Immature natural killer cell (primary cell): ENCODE data around the gene NXPH4. TPM values are rescaled to one million over a fixed set of nuclear protein-coding genes. Genes with fewer than 3 reads are reported as not detected.

ENCODE experiments used
- DNase-seq, 3 donors: peaks; one replicate each; pipeline ENCODE4 v3.0.0; 2022; ENCODE audit warnings: mixed read lengths in 1 of 3
- H3K27ac Mint-ChIP-seq, 6 donors: one replicate each; pipeline ENCODE4 v1.8.0; 2020; ENCODE audit warnings: mixed read lengths in 6 of 6, mild to moderate bottlenecking in 5 of 6, inconsistent platforms in 4 of 6, moderate library complexity in 3 of 6
- H3K27me3 Mint-ChIP-seq, 3 donors: one replicate each; pipeline ENCODE4 v1.8.0; 2020 to 2021; ENCODE audit warnings: low read depth in 3 of 3, mild to moderate bottlenecking in 3 of 3, mixed read lengths in 3 of 3, moderate library complexity in 3 of 3, inconsistent platforms in 1 of 3
- H3K36me3 Mint-ChIP-seq, 3 donors: one replicate each; pipeline ENCODE4 v1.8.0; 2020; ENCODE audit warnings: mixed read lengths in 3 of 3, inconsistent platforms in 2 of 3, mild to moderate bottlenecking in 2 of 3
- H3K4me1 Mint-ChIP-seq, 2 donors: one replicate each; pipeline ENCODE4 v1.8.0; 2020; ENCODE audit warnings: inconsistent platforms in 2 of 2, mild to moderate bottlenecking in 2 of 2, mixed read lengths in 2 of 2, moderate library complexity in 1 of 2
- H3K4me3 Mint-ChIP-seq, 5 donors: one replicate each; pipeline ENCODE4 v1.8.0; 2020; ENCODE audit warnings: mild to moderate bottlenecking in 5 of 5, mixed read lengths in 5 of 5, inconsistent platforms in 3 of 5, moderate library complexity in 3 of 5
- H3K9me3 Mint-ChIP-seq, 6 donors: one replicate each; pipeline ENCODE4 v1.8.0; 2020; ENCODE audit warnings: mild to moderate bottlenecking in 6 of 6, mixed read lengths in 6 of 6, inconsistent platforms in 4 of 6, moderate library complexity in 3 of 6
- polyA plus RNA-seq, 3 donors: library from polyadenylated mRNA; unstranded; fragments of 300-500 nt; fragmentation: Illumina TruSeq; gene quantifications; one replicate each; pipeline ENCODE4 v1.2.3, GENCODE V29; 2021

Gene NXPH4
- polyA plus RNA-seq, 3 donors from 2014 or later: not detected

- Mint-ChIP-seq H3K27me3 (peaks cover 31 to 37% (median 36%) of the 10 kb centered on the region in 3 donors), H3K9me3 (no peaks in the 10 kb centered on the region), H3K36me3 (peaks cover 16 to 21% (median 17%) of the 10 kb centered on the region in 3 donors), H3K4me1 (peaks cover 49 to 56% of the 10 kb centered on the region in 2 donors), H3K27ac (peak overlapping the region in 1 of 6 donors; percentile 67), H3K4me3 (peak overlapping the region; percentile 40 to 72 (median 68))
- no peak for DNase-seq
These were observed 21.0 kb downstream of the NXPH4 start for GRCh38 chr12:57237596-57237931.

DNA sequence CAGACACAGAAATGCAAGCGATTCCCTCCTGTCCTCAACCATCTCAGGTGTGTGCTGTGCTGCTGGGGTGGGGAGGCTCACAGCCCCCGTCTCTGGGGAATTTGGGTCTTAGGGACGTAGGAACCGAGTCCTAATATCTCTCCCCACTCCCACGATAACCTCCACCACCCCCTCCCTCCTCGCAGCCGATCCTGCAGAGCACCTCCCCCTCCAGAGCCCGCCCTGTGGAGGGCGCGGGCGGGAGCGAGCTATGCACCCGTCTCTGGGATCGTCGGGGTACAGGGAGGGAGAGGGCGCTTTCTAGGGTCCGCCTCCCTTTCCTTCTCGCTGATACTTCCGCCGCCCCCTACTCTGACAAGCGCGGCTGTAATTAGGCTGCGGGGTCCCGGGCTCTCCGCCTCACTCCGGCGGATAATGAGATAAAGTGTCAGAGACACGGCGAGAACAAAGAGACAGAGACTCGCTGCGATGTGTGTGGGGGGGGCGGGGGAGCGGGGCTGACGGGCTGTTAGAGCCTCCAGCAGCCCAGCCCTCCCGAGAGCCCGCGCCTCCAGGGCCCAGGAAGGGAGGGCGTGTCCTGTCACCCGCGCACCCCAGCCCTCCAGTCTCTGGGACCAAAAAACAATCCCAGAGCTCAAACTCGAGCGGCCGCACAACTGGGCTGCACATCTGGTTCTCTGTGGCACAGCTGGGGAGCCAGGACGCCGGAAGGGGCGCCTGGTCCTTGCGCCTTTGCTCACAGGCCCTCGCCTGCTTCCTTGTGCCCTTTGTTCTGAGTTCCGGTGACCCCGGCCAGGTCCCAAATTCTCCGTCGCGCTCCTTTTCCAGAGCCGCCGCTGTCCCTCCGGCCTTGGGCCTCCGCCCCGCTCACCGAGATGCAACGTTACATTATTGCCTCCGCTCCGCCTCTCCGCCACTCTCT is 21.6 kb downstream of the NXPH4 start:
- H3K27me3 Mint-ChIP-seq: peaks cover 31 to 41% (median 40%) of the 10 kb centered on the region in 3 donors
- DNase-seq: no peak
- no peak overlapping the region for H3K27ac Mint-ChIP-seq
- no peaks in the 10 kb centered on the region for H3K9me3 Mint-ChIP-seq
- peak overlapping the region; percentile 81 to 91 (median 86) for H3K4me3 Mint-ChIP-seq
- peaks cover 55 to 63% of the 10 kb centered on the region in 2 donors for H3K4me1 Mint-ChIP-seq
- H3K36me3 Mint-ChIP-seq: peaks cover 12 to 17% (median 12%) of the 10 kb centered on the region in 3 donors

DNA sequence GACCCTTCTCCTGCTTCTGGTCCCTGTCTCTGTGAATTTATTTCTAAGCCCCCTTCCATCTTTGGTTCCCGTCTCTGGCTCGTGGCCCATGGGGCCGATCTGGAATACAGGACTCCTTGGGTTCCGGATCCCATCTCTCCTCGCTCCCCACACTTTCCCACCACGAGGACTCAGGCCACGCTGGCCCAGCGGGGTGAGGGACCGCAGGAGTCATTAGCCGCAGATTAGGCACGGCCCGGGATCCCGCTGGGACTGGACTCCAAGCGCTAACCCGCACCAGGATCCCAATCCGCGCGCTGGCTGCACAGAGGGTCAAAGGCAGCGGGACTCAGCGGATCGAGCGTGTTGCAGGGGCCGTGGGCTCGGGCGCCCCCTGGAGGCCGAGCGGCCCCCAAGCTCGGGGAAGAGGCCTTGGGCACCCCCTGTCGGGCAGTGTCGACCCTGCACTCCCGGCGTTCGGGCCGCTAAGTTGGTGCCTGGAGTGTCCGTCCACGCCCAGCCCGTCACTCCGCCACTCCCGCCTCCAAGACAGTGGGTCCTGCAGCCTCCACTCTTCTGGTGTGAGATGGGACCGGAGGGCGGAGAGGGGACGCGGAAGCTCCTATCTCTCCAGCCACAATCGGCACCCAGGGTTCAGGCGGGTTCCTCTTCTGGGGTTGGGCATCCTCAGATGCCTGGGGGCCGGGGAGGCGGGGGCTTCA is 22.4 kb downstream of the NXPH4 start:
- H3K36me3 Mint-ChIP-seq: peaks cover 7 to 11% (median 8%) of the 10 kb centered on the region in 3 donors
- DNase-seq: peak; percentile 86 to 88 (median 87)
- peaks cover 34 to 46% (median 46%) of the 10 kb centered on the region in 3 donors for H3K27me3 Mint-ChIP-seq
- peaks cover 60 to 71% of the 10 kb centered on the region in 2 donors for H3K4me1 Mint-ChIP-seq
- H3K9me3 Mint-ChIP-seq: no peaks in the 10 kb centered on the region
- H3K4me3 Mint-ChIP-seq: peak overlapping the region; percentile 81 to 91 (median 86)
- H3K27ac Mint-ChIP-seq: no peak overlapping the region

- Mint-ChIP-seq H3K27ac (peak overlapping the region in 1 of 6 donors; percentile 77), H3K9me3 (no peaks in the 10 kb centered on the region), H3K4me1 (peaks cover 66 to 73% of the 10 kb centered on the region in 2 donors), H3K27me3 (peaks cover 34 to 49% (median 48%) of the 10 kb centered on the region in 3 donors), H3K4me3 (peak overlapping the region; percentile 81 to 91 (median 86)), H3K36me3 (peaks cover 1 to 4% (median 2%) of the 10 kb centered on the region in 3 donors)
- DNase-seq: no peak
These were observed 23.0 kb downstream of the NXPH4 start for GRCh38 chr12:57239587-57240065.

DNA sequence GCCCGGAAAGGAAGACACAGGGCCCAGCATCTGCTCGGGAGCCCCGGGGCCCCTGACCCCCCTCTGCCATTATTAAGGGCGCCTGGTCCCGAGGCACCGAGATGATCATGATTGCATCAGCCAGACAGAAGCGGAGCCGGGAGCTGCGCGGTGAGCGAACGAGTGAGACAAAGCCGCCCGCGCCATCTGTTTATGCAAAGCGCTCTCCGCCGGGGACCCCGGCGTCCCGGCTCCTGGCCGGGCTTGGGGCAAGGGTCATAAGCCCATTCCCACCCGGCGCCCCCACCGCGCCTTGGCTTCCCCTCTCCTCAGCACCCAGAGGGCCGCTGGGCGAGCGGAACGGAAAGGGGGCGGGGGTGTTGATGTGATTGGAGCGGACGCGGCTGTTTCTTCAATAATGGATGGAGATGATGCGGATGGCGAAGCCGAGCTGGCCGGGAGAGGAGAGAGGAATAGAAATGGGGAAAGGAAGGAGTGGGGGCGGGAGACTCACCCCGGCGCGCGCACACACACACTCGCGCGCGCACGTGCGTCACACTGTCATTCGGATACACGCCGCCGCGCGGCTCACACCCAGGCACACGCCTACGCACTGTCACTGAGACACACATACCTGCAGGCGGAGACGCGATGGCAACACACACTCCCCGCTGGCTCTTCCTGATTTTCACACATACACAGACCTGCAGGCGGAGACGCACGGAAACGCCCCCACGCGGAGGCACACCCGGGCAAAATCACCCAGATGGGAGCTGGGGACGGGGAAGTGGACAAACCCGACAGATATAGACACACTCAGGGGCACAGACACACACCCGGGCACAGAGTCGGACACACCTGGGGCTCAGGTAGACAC is 23.7 kb downstream of the NXPH4 start:
- peaks cover 0 to 3% (median 0%) of the 10 kb centered on the region in 3 donors for H3K36me3 Mint-ChIP-seq
- peaks cover 34 to 49% (median 48%) of the 10 kb centered on the region in 3 donors for H3K27me3 Mint-ChIP-seq
- peaks cover 66 to 73% of the 10 kb centered on the region in 2 donors for H3K4me1 Mint-ChIP-seq
- peak overlapping the region; percentile 81 to 91 (median 86) for H3K4me3 Mint-ChIP-seq
- DNase-seq: peak in 2 of 3 donors; percentile 48 to 49
- peak overlapping the region in 4 of 6 donors; percentile 47 to 70 (median 53) for H3K27ac Mint-ChIP-seq
- H3K9me3 Mint-ChIP-seq: no peaks in the 10 kb centered on the region

DNA sequence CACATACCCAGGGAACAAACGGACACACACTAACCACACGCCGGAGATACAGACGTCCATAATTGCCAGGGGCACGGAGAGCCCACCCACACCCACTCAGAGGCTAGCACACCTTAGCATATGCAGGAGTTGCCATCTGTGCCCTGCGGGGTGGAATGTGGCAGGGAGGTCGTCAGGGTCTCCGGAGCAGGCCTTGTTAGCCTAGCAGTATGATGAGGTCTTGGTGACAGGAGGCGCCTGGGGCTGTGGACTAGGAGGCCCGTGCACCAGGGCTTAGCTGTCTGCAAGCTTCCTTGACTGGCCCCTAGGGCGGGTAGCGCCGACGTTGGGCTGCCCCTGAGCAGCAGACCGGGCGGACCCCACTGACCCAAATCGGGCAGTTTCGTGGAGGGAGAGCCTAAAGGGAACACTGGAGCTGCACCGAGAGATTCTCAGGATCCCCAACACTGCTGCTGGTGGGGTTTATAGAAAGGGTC is 24.4 kb downstream of the NXPH4 start:
- DNase-seq: no peak
- no peaks in the 10 kb centered on the region for H3K9me3 Mint-ChIP-seq
- H3K36me3 Mint-ChIP-seq: no peaks in the 10 kb centered on the region
- peak overlapping the region in 3 of 6 donors; percentile 47 to 70 (median 56) for H3K27ac Mint-ChIP-seq
- peak overlapping the region; percentile 81 to 91 (median 86) for H3K4me3 Mint-ChIP-seq
- H3K27me3 Mint-ChIP-seq: peaks cover 31 to 49% (median 48%) of the 10 kb centered on the region in 3 donors
- H3K4me1 Mint-ChIP-seq: peaks cover 64 to 72% of the 10 kb centered on the region in 2 donors

- DNase-seq: no peak
- no peak overlapping the region for H3K27ac Mint-ChIP-seq
These were observed 25.1 kb downstream of the NXPH4 start for GRCh38 chr12:57241402-57242310.

GRCh38 chr12:57242329-57242690 is 25.7 kb downstream of the NXPH4 start:
- Mint-ChIP-seq H3K27me3 (peaks cover 27 to 45% (median 40%) of the 10 kb centered on the region in 3 donors), H3K4me3 (peak overlapping the region; percentile 42 to 69 (median 57)), H3K36me3 (peaks cover 0 to 4% (median 0%) of the 10 kb centered on the region in 3 donors), H3K9me3 (no peaks in the 10 kb centered on the region), H3K4me1 (peaks cover 58 to 66% of the 10 kb centered on the region in 2 donors), H3K27ac (no peak overlapping the region)
- no peak for DNase-seq

More at GRCh38 chr12:57241402-57242310, 25.1 kb downstream of the NXPH4 start:
- Mint-ChIP-seq H3K27me3 (peaks cover 32 to 46% (median 45%) of the 10 kb centered on the region in 3 donors), H3K9me3 (no peaks in the 10 kb centered on the region), H3K4me3 (peak overlapping the region; percentile 35 to 69 (median 57)), H3K4me1 (peaks cover 62 to 68% of the 10 kb centered on the region in 2 donors), H3K36me3 (peaks cover 0 to 1% (median 0%) of the 10 kb centered on the region in 3 donors)

DNA sequence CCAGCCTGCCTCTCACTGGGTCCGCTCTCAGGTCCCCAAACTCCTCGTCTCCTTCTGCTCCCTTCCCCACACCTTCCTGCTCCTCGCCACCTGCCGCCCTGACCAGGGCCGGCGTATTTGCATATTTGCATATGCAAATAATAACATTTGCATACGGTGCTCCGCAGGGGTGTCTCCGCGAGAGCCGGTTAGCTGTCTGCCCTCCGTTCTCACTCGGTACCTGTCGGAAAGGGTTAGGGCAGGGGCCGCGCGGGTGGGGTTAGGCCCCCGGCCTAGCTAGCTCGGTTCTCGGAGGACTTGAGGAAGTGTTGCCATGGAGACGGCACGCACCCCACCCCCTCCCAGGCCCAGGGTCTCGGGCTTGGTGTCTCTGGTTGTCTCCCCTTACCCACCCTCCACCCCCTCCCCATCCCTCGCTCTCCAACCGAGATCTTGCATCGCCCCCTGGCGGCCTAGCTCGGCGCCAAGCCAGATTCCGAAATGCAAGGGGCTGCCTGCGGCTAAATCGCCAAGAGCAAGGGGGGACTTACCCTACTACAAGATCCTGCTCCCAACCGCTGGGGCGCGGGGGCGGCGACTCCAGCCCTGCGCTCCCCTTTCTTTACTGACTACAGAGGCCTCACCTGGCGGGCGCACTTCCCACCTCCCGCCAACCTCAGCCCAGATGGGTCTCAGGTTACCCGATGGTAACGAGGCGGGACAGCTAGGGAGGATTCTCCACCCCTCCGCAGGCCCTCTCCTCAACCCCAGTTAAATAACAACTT is 26.3 kb downstream of the NXPH4 start:
- H3K4me1 Mint-ChIP-seq: peaks cover 54 to 61% of the 10 kb centered on the region in 2 donors
- H3K36me3 Mint-ChIP-seq: peaks cover 0 to 4% (median 0%) of the 10 kb centered on the region in 3 donors
- no peaks in the 10 kb centered on the region for H3K9me3 Mint-ChIP-seq
- peak overlapping the region in 2 of 6 donors; percentile 11 to 35 for H3K27ac Mint-ChIP-seq
- H3K27me3 Mint-ChIP-seq: peaks cover 25 to 43% (median 39%) of the 10 kb centered on the region in 3 donors
- peak in 1 of 3 donors; percentile 46 for DNase-seq
- H3K4me3 Mint-ChIP-seq: peak overlapping the region; percentile 52 to 81 (median 68)

DNA sequence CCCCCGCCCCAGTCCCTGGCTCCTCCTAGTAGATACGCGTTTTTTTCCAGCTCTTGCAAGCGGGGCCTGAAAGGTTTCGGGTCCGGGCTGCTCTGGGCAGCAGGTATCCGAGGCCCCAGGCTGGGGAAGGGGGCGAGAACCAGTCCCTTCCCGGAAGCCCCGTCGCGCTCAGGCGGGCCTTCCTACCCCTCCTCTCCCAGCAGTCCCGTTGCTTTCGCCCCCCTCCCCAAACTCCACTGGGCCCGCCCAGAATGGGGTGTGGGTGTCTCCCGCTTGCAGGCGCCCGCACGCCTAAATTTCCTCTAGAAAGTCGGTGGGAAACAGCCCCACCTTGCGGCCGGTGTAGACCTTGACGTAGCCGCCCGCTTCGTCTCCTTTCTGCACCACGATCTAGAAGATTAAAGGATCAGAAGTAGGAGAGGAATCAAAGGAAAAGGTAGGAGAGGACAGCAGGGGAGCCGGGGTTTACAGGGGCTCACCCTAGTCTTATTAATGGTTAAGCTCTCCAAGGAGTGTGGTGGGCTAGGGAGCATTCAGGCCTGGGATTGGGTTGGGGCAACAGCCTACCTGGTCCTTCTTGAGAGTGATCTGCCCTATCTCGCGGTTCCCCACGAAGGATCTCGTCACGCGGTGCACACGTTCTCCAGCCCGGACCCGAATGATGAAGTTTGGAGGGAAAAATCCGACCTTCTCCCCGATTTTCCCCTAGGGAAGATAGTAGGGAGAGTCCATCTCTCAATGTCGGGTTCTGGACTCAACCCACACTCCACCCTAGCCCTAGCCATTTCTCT is 27.1 kb downstream of the NXPH4 start:
- peak; percentile 63 to 69 (median 68) for DNase-seq
- Mint-ChIP-seq H3K4me1 (peaks cover 49 to 55% of the 10 kb centered on the region in 2 donors), H3K27me3 (peaks cover 25 to 40% (median 35%) of the 10 kb centered on the region in 3 donors), H3K36me3 (peaks cover 0 to 6% (median 0%) of the 10 kb centered on the region in 3 donors), H3K27ac (peak overlapping the region in 1 of 6 donors; percentile 64), H3K9me3 (no peaks in the 10 kb centered on the region), H3K4me3 (peak overlapping the region; percentile 69 to 81 (median 79))

DNA sequence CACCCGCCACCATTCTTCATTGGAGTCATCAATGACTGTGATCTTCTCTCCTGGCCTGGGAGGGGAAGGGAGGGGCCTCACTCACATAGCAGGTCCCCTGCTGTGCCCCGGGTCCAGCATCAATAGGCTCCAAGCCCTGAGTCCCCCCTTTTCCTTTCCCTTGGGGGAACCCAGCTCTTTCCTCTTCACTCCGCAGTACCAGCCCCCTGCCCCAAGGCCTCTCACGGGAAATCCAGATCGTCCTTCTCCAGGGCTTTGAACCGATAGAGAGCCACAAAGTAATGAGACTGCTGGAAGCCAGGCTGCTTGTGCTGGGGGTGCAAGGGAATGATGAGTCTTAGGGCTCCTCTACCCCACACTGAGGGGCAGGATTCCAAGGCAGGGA is 27.7 kb downstream of the NXPH4 start:
- peaks cover 0 to 9% (median 0%) of the 10 kb centered on the region in 3 donors for H3K36me3 Mint-ChIP-seq
- H3K27me3 Mint-ChIP-seq: peaks cover 21 to 34% (median 29%) of the 10 kb centered on the region in 3 donors
- DNase-seq: no peak
- H3K27ac Mint-ChIP-seq: no peak overlapping the region
- peaks cover 44 to 49% of the 10 kb centered on the region in 2 donors for H3K4me1 Mint-ChIP-seq
- H3K9me3 Mint-ChIP-seq: no peaks in the 10 kb centered on the region
- peak overlapping the region in 2 of 5 donors; percentile 26 to 55 for H3K4me3 Mint-ChIP-seq
